ENCODE data around the gene KRT86. TPM values are rescaled to one million over a fixed set of nuclear protein-coding genes. Genes with fewer than 3 reads are reported as not detected.
A peak's percentile ranks its signal among the peaks of the same experiment; 100 is the strongest.

KRT86 gene
- polyA plus RNA-seq, 1 of the 3 experiments (the other 2 are of a cell fraction) = 0.56 TPM

- H3K27me3 ChIP-seq (ENCODE audit: insufficient read depth) = peaks cover 3% of the 10 kb centered on the region
- WGBS (ENCODE audit: low lambda C conversion rate) = 35% methylated on average over 3 of the region's 3 CpGs
- H3K4me1 ChIP-seq (ENCODE audit: control insufficient read depth in 1 of 2, insufficient read depth in 2 of 2, low read depth in 1 of 2, low read length in 1 of 2) = peaks cover 0 to 18% of the 10 kb centered on the region in 2 experiments; a peak in 2 of 4 replicates
- ChIA-PET CTCF (interaction anchor here (0.6 to 5.4 kb wide), 8 partner anchors 11 to 546 kb away, joined by 3 to 25 read pairs (median 3); no protein-coding TSS in a partner anchor), POLR2A (no interaction called here)
- H3K27ac ChIP-seq (ENCODE audit: low read depth in 2 of 2, low read length in 1 of 2) = no peak overlapping the region
- H3K9ac ChIP-seq = no peak overlapping the region
- H3K4me3 ChIP-seq (ENCODE audit: low read depth in 2 of 2, low read length in 1 of 2) = no peak overlapping the region
- 0 out of 2 replicates have a peak, but pooled peaks cover 8% of the 10 kb centered on the region for H3K9me3 ChIP-seq
- no peak for DNase-seq
- H3K36me3 ChIP-seq (replicated peaks in 1 of 2; ENCODE audit: control insufficient read depth in 1 of 2, insufficient read depth in 2 of 2, low read length in 1 of 2) = no peaks in the 10 kb centered on the region
- no peaks in the 10 kb centered on the region for H3K9me2 ChIP-seq
- H3K79me2 ChIP-seq (ENCODE audit: insufficient read depth) = no peaks in the 10 kb centered on the region
- no peak overlapping the region for H3K4me2 ChIP-seq
- peaks cover 7% of the 10 kb centered on the region for H3F3A ChIP-seq (replicated peaks; ENCODE audit: insufficient read depth)
- no peak overlapping the region for H2AFZ ChIP-seq (ENCODE audit: low read depth)
- no peaks in the 10 kb centered on the region for H4K20me1 ChIP-seq (ENCODE audit: insufficient read depth)
- no peak for TF ChIP-seq POLR2AphosphoS5 (IDR thresholded peaks at IDR 0.05; ENCODE audit: low read depth, low read length)
- no peak for TF ChIP-seq JUND (IDR thresholded peaks at IDR 0.05)
- no peak for TF ChIP-seq CHD2 (IDR thresholded peaks at IDR 0.05; ENCODE audit: low read length, partially characterized antibody)
- TF ChIP-seq SMC3 (IDR thresholded peaks at IDR 0.05; ENCODE audit: low read depth, low read length) = no peak
- TF ChIP-seq PBX3 (IDR thresholded peaks at IDR 0.05) = no peak
- TF ChIP-seq GATA2 (CRISPR knock-in tag; IDR thresholded peaks at IDR 0.05) = peak; percentile 81
- no peak for TF ChIP-seq NRF1 (IDR thresholded peaks at IDR 0.05; ENCODE audit: low read depth, low read length)
- TF ChIP-seq IRF3 (IDR thresholded peaks at IDR 0.05; ENCODE audit: low read depth, low read length) = no peak
- no peak for TF ChIP-seq SIN3A (IDR thresholded peaks at IDR 0.05; ENCODE audit: borderline replicate concordance, low read depth, low read length)
- TF ChIP-seq MEF2A (IDR thresholded peaks at IDR 0.05; ENCODE audit: borderline replicate concordance, low read depth) = no peak
- TF ChIP-seq, protein P1, sequence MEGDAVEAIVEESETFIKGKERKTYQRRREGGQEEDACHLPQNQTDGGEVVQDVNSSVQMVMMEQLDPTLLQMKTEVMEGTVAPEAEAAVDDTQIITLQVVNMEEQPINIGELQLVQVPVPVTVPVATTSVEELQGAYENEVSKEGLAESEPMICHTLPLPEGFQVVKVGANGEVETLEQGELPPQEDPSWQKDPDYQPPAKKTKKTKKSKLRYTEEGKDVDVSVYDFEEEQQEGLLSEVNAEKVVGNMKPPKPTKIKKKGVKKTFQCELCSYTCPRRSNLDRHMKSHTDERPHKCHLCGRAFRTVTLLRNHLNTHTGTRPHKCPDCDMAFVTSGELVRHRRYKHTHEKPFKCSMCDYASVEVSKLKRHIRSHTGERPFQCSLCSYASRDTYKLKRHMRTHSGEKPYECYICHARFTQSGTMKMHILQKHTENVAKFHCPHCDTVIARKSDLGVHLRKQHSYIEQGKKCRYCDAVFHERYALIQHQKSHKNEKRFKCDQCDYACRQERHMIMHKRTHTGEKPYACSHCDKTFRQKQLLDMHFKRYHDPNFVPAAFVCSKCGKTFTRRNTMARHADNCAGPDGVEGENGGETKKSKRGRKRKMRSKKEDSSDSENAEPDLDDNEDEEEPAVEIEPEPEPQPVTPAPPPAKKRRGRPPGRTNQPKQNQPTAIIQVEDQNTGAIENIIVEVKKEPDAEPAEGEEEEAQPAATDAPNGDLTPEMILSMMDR (IDR thresholded peaks at IDR 0.05) = no peak
- TF ChIP-seq EP300 (IDR thresholded peaks at IDR 0.05; ENCODE audit: borderline replicate concordance in 1 of 2, low read depth in 1 of 2, low read length in 1 of 2) = peak in 1 of 2 experiments; percentile 30; a peak in 1 of 4 replicates
- TF ChIP-seq TCF12 (IDR thresholded peaks at IDR 0.05) = no peak
- TF ChIP-seq RCOR1 (IDR thresholded peaks at IDR 0.05; ENCODE audit: low read length) = 0 out of 2 replicates have a peak, but pooled peaks have one; percentile 24
- TF ChIP-seq, protein P2, sequence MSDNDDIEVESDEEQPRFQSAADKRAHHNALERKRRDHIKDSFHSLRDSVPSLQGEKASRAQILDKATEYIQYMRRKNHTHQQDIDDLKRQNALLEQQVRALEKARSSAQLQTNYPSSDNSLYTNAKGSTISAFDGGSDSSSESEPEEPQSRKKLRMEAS (IDR thresholded peaks at IDR 0.05; ENCODE audit: low read depth) = no peak
- TF ChIP-seq FOSL2 (IDR thresholded peaks at IDR 0.05; ENCODE audit: borderline replicate concordance, low read depth) = no peak
- no peak for TF ChIP-seq YY1 (IDR thresholded peaks at IDR 0.05; ENCODE audit: low read depth)
- TF ChIP-seq REST (IDR thresholded peaks at IDR 0.05; ENCODE audit: low read depth, low read length) = no peak
- 0 out of 2 replicates have a peak, but pooled peaks have one; percentile 23 for TF ChIP-seq MXI1 (IDR thresholded peaks at IDR 0.05; ENCODE audit: low read depth, low read length)
- TF ChIP-seq GABPA (IDR thresholded peaks at IDR 0.05; ENCODE audit: low read depth) = no peak
- TF ChIP-seq NFIC (IDR thresholded peaks at IDR 0.05; ENCODE audit: borderline replicate concordance) = no peak
- TF ChIP-seq USF2 (IDR thresholded peaks at IDR 0.05; ENCODE audit: borderline replicate concordance, low read depth, low read length) = no peak
- no peak for TF ChIP-seq TAF1 (IDR thresholded peaks at IDR 0.05; ENCODE audit: borderline replicate concordance, low read depth, low read length)
- TF ChIP-seq, protein P3, sequence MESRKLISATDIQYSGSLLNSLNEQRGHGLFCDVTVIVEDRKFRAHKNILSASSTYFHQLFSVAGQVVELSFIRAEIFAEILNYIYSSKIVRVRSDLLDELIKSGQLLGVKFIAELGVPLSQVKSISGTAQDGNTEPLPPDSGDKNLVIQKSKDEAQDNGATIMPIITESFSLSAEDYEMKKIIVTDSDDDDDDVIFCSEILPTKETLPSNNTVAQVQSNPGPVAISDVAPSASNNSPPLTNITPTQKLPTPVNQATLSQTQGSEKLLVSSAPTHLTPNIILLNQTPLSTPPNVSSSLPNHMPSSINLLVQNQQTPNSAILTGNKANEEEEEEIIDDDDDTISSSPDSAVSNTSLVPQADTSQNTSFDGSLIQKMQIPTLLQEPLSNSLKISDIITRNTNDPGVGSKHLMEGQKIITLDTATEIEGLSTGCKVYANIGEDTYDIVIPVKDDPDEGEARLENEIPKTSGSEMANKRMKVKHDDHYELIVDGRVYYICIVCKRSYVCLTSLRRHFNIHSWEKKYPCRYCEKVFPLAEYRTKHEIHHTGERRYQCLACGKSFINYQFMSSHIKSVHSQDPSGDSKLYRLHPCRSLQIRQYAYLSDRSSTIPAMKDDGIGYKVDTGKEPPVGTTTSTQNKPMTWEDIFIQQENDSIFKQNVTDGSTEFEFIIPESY (IDR thresholded peaks at IDR 0.05; ENCODE audit: borderline replicate concordance, low read depth) = no peak
These were observed 58.9 kb downstream of the KRT86 start for GRCh38 chr12:52333321-52333720.
